GM19023 (cell line): Measurements from ENCODE around the gene CACNA1A.
"Not testable (repeated sequence)": the region's sequence is repeated elsewhere in the genome, so short reads cannot be mapped to it uniquely, and the experiment has no call there.

Source experiments
- ATAC-seq: cut with Tn5 transposase; IDR thresholded peaks from one replicate; pipeline ENCODE4 v1.9.1; 2021; ENCODE audit warnings: mild to moderate bottlenecking, moderate library complexity; ENCODE audit not compliant: unreplicated experiment

CACNA1A gene

GRCh38 chr19:13506471-13506820 lies at the start of gene CACNA1A:
Gene CACNA1A, minus strand, starts transcription at chr19:13506479. Its CDS starts 255 bp downstream, at chr19:13506224.
- ATAC-seq, result no peak

GRCh38 chr19:13554506-13555240 lies 48.4 kb upstream of the CACNA1A start:
- ATAC-seq, result no peak

GRCh38 chr19:13553880-13554400 lies 47.7 kb upstream of the CACNA1A start:
- no peak for ATAC-seq

GRCh38 chr19:13548131-13548530 lies 41.9 kb upstream of the CACNA1A start:
- ATAC-seq, result no peak

- ATAC-seq, result no peak
Measured at GRCh38 chr19:13547102-13547501, 40.8 kb upstream of the CACNA1A start.

GRCh38 chr19:13544423-13544822 lies 38.1 kb upstream of the CACNA1A start:
- no peak for ATAC-seq

- ATAC-seq, result no peak
Measured at GRCh38 chr19:13541554-13541953, 35.3 kb upstream of the CACNA1A start.

GRCh38 chr19:13539332-13539731 lies 33.1 kb upstream of the CACNA1A start:
- ATAC-seq, result no peak

- ATAC-seq, result no peak
Measured at GRCh38 chr19:13538601-13539253, 32.4 kb upstream of the CACNA1A start.

- ATAC-seq, result no peak
Measured at GRCh38 chr19:13537454-13537853, 31.2 kb upstream of the CACNA1A start.

- no peak for ATAC-seq
Measured at GRCh38 chr19:13530720-13531119, 24.4 kb upstream of the CACNA1A start.

GRCh38 chr19:13529721-13530120 lies 23.4 kb upstream of the CACNA1A start:
- ATAC-seq, result not testable (repeated sequence)

GRCh38 chr19:13526552-13526951 lies 20.3 kb upstream of the CACNA1A start:
- no peak for ATAC-seq

- no peak for ATAC-seq
Measured at GRCh38 chr19:13521066-13521465, 14.8 kb upstream of the CACNA1A start.

- no peak for ATAC-seq
Measured at GRCh38 chr19:13511947-13512346, 5.7 kb upstream of the CACNA1A start.

GRCh38 chr19:13507053-13507611 lies 853 bp upstream of the CACNA1A start:
- ATAC-seq, result no peak

GRCh38 chr19:13505761-13506470 lies 363 bp downstream of the CACNA1A start:
- no peak for ATAC-seq

GRCh38 chr19:13505164-13505695 lies 1.0 kb downstream of the CACNA1A start:
- ATAC-seq, result no peak

GRCh38 chr19:13503570-13504235 lies 2.6 kb downstream of the CACNA1A start:
- no peak for ATAC-seq

GRCh38 chr19:13502231-13502630 lies 4.0 kb downstream of the CACNA1A start:
- no peak for ATAC-seq

- ATAC-seq, result no peak
Measured at GRCh38 chr19:13499692-13500091, 6.6 kb downstream of the CACNA1A start.
